Brain microvascular endothelial cell (primary cell): ENCODE measurements around the gene MESP2.

Experiments used
- DNase-seq: peaks from one replicate; pipeline ENCODE4 v3.0.0-alpha.2; 2020
- H3K27ac ChIP-seq: fragments of 250-450 bp; sonication (Bioruptor Pico); 2 replicates; pipeline ENCODE4 v1.5.1; 2020; ENCODE audit warnings: mild to moderate bottlenecking, moderate library complexity
- H3K27me3 ChIP-seq: fragments of 250-450 bp; sonication (Bioruptor Pico); replicated peaks from 2 replicates; pipeline ENCODE4 v1.5.1; 2020; ENCODE audit warnings: mild to moderate bottlenecking
- H3K36me3 ChIP-seq: fragments of 250-450 bp; sonication (Bioruptor Pico); replicated peaks from 2 replicates; pipeline ENCODE4 v1.5.1; 2020; ENCODE audit warnings: mild to moderate bottlenecking
- H3K4me3 ChIP-seq: 2 replicates; pipeline ENCODE4 v1.5.1; 2011; ENCODE audit warnings: low read depth, mild to moderate bottlenecking, control low read depth, low read length, moderate library complexity
- in situ Hi-C: cut with HindIII; loops from 2 replicates; pipeline ENCODE4 v1.10.0; 2017; ENCODE audit warnings: low sequenced_read_pairs, low pct_ligation_motif_present
- TF ChIP-seq, protein P1 (sequence below): IDR thresholded peaks from 2 replicates; pipeline ENCODE4 v1.5.1; 2011; ENCODE audit warnings: low read depth, mild to moderate bottlenecking, moderate library complexity, low read length, control low read depth, inconsistent platforms; ENCODE audit errors: missing control alignments

Gene MESP2

GRCh38 chr15:89822951-89823711 lies 47.0 kb downstream of the MESP2 start:
- no peak for DNase-seq
- Histone ChIP-seq H3K27me3 (no peaks in the 10 kb centered on the region), H3K27ac (no peak overlapping the region), H3K4me3 (no peak overlapping the region), H3K36me3 (no peaks in the 10 kb centered on the region)
- in situ Hi-C loops = no loop called here
- TF ChIP-seq, protein P1, sequence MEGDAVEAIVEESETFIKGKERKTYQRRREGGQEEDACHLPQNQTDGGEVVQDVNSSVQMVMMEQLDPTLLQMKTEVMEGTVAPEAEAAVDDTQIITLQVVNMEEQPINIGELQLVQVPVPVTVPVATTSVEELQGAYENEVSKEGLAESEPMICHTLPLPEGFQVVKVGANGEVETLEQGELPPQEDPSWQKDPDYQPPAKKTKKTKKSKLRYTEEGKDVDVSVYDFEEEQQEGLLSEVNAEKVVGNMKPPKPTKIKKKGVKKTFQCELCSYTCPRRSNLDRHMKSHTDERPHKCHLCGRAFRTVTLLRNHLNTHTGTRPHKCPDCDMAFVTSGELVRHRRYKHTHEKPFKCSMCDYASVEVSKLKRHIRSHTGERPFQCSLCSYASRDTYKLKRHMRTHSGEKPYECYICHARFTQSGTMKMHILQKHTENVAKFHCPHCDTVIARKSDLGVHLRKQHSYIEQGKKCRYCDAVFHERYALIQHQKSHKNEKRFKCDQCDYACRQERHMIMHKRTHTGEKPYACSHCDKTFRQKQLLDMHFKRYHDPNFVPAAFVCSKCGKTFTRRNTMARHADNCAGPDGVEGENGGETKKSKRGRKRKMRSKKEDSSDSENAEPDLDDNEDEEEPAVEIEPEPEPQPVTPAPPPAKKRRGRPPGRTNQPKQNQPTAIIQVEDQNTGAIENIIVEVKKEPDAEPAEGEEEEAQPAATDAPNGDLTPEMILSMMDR = no peak

GRCh38 chr15:89823836-89824606 lies 47.9 kb downstream of the MESP2 start:
- no peak for DNase-seq
- Histone ChIP-seq H3K4me3 (no peak overlapping the region), H3K36me3 (no peaks in the 10 kb centered on the region), H3K27me3 (no peaks in the 10 kb centered on the region), H3K27ac (no peak overlapping the region)
- in situ Hi-C loops = no loop called here
- TF ChIP-seq, protein P1 = no peak

DNA sequence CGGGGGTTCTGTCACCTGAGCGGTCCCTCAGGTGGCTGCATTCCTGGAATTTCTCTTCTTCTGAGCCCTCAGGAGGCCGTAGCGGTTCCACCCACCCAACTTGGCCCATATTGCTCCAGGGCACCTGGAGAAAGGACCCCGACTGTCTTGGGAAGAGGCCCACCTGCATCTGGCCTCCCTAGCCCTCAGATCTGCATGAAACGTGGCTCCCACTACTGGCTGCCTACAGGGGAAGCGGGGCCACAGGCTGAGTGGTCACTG lies 48.4 kb downstream of the MESP2 start:
- in situ Hi-C loops = no loop called here
- H3K27ac ChIP-seq = no peak overlapping the region
- TF ChIP-seq, protein P1 = no peak
- DNase-seq = no peak
- no peaks in the 10 kb centered on the region for H3K27me3 ChIP-seq
- no peaks in the 10 kb centered on the region for H3K36me3 ChIP-seq
- no peak overlapping the region for H3K4me3 ChIP-seq

DNA sequence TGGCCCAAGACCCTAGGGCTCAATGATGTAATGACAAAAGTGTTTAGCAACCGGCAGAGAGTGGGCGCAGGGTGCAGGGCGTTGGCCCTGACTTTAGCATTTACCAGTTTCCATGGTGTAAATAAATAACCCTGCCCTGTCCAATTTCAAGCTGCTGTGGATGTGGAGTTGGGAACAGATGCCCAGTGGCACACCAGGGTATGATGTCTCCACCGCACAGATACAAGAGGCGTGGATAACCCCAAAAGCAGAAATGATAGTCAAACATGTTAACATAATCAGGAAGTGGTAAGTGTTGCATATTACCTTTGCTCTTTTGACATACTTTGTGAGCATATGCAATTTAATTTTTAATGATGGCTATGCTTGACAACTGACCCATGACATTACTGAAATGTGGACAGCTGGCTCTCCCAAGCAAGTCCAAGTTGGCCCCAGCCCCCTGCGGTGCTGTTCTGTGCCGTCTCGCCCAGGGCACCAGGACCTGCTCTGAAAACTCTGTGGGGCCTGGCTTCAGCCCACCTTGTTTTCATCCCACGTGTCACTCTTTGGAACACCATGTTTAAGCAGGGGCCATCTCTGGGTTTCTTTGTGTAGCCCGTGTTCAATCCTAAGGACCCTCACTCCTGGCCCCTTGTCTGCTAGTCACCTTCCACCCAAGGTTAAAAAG lies 49.3 kb downstream of the MESP2 start:
- H3K36me3 ChIP-seq = no peaks in the 10 kb centered on the region
- TF ChIP-seq, protein P1 = no peak
- H3K27ac ChIP-seq = no peak overlapping the region
- no peaks in the 10 kb centered on the region for H3K27me3 ChIP-seq
- no peak overlapping the region for H3K4me3 ChIP-seq
- in situ Hi-C loops = no loop called here
- DNase-seq = no peak

- Histone ChIP-seq H3K27me3 (no peaks in the 10 kb centered on the region), H3K27ac (no peak overlapping the region), H3K36me3 (no peaks in the 10 kb centered on the region), H3K4me3 (no peak overlapping the region)
- in situ Hi-C loops = no loop called here
- TF ChIP-seq, protein P1 = no peak
- DNase-seq = no peak
Observed at GRCh38 chr15:89826671-89827655, 50.8 kb downstream of the MESP2 start.
